ENCODE measurements around the gene CAPN9. TPM values are rescaled to one million over a fixed set of nuclear protein-coding genes. Genes with fewer than 3 reads are reported as not detected.
A peak's percentile ranks its signal among the peaks of the same experiment; 100 is the strongest.

The CAPN9 gene
- total and polyA plus RNA-seq, 12 donors = 0.48 to 5.1 (median 1.1) TPM; not detected in 2

- intact Hi-C loops (cut with DNase I) = no loop called here
- H3K4me1 ChIP-seq (replicated peaks in 1 of 2) = peaks cover 10 to 17% of the 10 kb centered on the region in 2 donors
These were observed 73.4 kb downstream of the CAPN9 start for GRCh38 chr1:230820568-230820967.

GRCh38 chr1:230821346-230821745, 74.2 kb downstream of the CAPN9 start:
- H3K4me1 ChIP-seq (replicated peaks in 1 of 2) = peaks cover 10 to 21% of the 10 kb centered on the region in 2 donors
- no peaks in the 10 kb centered on the region for H3K9me3 ChIP-seq (replicated peaks in 1 of 3)
- no peaks in the 10 kb centered on the region for H3K36me3 ChIP-seq (replicated peaks in 1 of 2)

More at GRCh38 chr1:230820568-230820967, 73.4 kb downstream of the CAPN9 start:
- Histone ChIP-seq H3K36me3 (replicated peaks in 1 of 2) (no peaks in the 10 kb centered on the region), H3K4me3 (no peak overlapping the region), H3K27ac (no peak overlapping the region), H3K27me3 (no peaks in the 10 kb centered on the region), H3K9me3 (replicated peaks in 1 of 3) (no peaks in the 10 kb centered on the region)
- TF ChIP-seq POLR2A (IDR thresholded peaks at IDR 0.05) = no peak
- no peak for TF ChIP-seq CTCF (IDR thresholded peaks at IDR 0.05)
- WGBS, 4 donors = 73 to 86% (median 77%) methylated on average over 4 of the region's 4 CpGs
- DNase-seq = no peak

GRCh38 chr1:230822092-230822581, 74.9 kb downstream of the CAPN9 start:
- H3K4me1 ChIP-seq (replicated peaks in 1 of 2) = peaks cover 10 to 27% of the 10 kb centered on the region in 2 donors
- DNase-seq = peak in 1 of 7 donors; percentile 33

More at GRCh38 chr1:230821346-230821745, 74.2 kb downstream of the CAPN9 start:
- DNase-seq = no peak
- no peak for TF ChIP-seq POLR2A (IDR thresholded peaks at IDR 0.05)
- no peak for TF ChIP-seq CTCF (IDR thresholded peaks at IDR 0.05)
- WGBS, 4 donors = 76 to 81% (median 77%) methylated on average over 2 to 4 of the region's 4 CpGs
- intact Hi-C loops (cut with DNase I) = no loop called here
- Histone ChIP-seq H3K4me3 (no peak overlapping the region), H3K27me3 (no peaks in the 10 kb centered on the region), H3K27ac (no peak overlapping the region)

GRCh38 chr1:230823426-230823825, 76.2 kb downstream of the CAPN9 start:
- peak in 1 of 7 donors; percentile 33 for DNase-seq
- Histone ChIP-seq H3K9me3 (replicated peaks in 1 of 3) (no peaks in the 10 kb centered on the region), H3K36me3 (replicated peaks in 1 of 2) (no peaks in the 10 kb centered on the region), H3K4me3 (no peak overlapping the region), H3K27ac (peak overlapping the region in 2 of 5 donors; percentile 75 to 78), H3K27me3 (no peaks in the 10 kb centered on the region), H3K4me1 (replicated peaks in 1 of 2) (peaks cover 10 to 28% of the 10 kb centered on the region in 2 donors)
- intact Hi-C loops (cut with DNase I) = no loop called here
- no peak for TF ChIP-seq POLR2A (IDR thresholded peaks at IDR 0.05)
- no peak for TF ChIP-seq CTCF (IDR thresholded peaks at IDR 0.05)
- 54 to 83% (median 66%) methylated on average over 5 to 6 of the region's 6 CpGs for WGBS, 4 donors

More at GRCh38 chr1:230822092-230822581, 74.9 kb downstream of the CAPN9 start:
- TF ChIP-seq POLR2A (IDR thresholded peaks at IDR 0.05) (no peak), CTCF (IDR thresholded peaks at IDR 0.05) (no peak)
- Histone ChIP-seq H3K4me3 (no peak overlapping the region), H3K36me3 (replicated peaks in 1 of 2) (no peaks in the 10 kb centered on the region), H3K9me3 (replicated peaks in 1 of 3) (no peaks in the 10 kb centered on the region), H3K27me3 (no peaks in the 10 kb centered on the region), H3K27ac (peak overlapping the region in 2 of 5 donors; percentile 64 to 75)
- WGBS, 4 donors = 61 to 68% (median 66%) methylated on average over 10 to 13 of the region's 13 CpGs
- intact Hi-C loops (cut with DNase I) = no loop called here

Measured in adrenal gland (tissue), 12 donors.